GM21360 (cell line): ENCODE measurements around the gene CAP2.

Experiments
- ATAC-seq: cut with Tn5 transposase; IDR thresholded peaks from one replicate; pipeline ENCODE4 v1.9.1; 2021; ENCODE audit warnings: mild to moderate bottlenecking, moderate library complexity; ENCODE audit not compliant: unreplicated experiment

The CAP2 gene, protein sequence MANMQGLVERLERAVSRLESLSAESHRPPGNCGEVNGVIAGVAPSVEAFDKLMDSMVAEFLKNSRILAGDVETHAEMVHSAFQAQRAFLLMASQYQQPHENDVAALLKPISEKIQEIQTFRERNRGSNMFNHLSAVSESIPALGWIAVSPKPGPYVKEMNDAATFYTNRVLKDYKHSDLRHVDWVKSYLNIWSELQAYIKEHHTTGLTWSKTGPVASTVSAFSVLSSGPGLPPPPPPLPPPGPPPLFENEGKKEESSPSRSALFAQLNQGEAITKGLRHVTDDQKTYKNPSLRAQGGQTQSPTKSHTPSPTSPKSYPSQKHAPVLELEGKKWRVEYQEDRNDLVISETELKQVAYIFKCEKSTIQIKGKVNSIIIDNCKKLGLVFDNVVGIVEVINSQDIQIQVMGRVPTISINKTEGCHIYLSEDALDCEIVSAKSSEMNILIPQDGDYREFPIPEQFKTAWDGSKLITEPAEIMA

GRCh38 chr6:17392978-17393891 lies at the start of gene CAP2:
Gene CAP2, plus strand, starts transcription at chr6:17393595. Its CDS starts 27,961 bp downstream, at chr6:17421556.
- ATAC-seq: no peak

DNA sequence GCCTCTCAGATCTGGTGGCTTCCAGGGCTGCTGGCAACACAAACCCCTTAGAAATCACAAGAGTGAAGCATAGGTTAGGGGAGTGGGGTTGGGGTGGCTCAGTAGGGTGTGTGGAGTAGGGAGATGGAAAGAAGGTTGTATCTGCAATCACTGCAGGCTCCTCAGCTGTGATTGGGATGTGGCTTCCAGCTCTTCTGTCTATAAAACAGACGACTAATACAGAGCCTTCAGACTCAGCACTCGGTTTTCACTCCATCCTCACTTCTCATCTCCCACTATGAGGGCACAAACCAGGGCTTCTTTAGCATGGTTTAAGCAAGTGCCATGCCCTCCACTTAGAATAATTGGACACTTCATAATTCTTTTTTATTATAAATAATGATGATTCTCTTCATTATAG lies 46.4 kb upstream of the CAP2 start:
- ATAC-seq: no peak

GRCh38 chr6:17349427-17349826 lies 44.0 kb upstream of the CAP2 start:
- no peak for ATAC-seq

DNA sequence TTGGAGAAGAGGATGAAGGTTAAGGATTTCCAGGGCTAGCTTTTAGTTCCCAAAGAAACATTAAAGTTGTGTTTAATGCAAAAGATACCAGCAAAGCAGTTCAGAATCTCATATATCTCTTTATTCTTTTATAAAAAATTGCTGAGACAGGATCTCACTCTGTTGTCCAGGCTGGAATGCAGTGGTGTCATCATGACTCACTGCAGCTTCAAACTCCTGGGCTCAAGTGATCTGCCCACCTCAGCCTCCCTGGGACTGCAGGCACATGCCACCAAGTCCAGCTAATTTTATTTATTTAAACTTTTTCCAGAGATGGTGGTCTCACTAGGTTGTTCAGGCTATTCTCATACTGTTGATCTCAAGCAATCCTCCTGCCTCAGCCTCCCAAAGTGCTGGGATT lies 41.1 kb upstream of the CAP2 start:
- no peak for ATAC-seq

DNA sequence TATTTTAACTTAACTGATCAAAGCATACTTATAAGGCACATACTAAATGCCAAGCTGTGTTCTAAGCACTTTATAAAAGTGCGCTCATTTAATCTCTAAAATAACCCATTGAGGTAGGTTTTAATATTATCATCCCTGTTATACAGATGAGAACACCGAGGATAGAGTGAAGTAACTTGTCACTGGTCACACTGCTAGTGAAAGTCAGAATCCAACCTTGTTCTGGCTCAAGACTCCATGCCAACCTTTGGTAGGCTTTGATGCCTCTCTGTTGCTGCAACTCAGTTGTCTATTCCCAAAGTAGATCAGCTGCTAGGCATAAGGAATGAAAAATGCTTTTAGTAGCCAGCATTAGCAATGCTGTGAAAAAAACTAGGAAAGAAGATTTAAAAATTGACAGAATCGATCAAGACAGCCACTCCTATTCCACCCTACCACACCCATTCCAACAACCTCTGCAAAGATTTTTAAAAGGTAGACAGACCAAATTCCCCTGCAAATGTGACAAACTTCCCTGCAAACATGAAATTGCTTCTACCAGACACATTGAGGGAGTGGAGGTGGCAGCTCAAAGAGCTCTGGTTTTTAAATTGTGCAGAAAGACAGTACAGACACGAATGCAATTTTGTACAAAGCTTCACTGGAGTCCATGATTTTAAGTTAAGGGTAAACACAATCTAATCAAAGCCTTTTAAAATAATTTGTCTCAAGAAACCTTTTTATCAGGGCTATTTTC lies 39.8 kb upstream of the CAP2 start:
- ATAC-seq: no peak

DNA sequence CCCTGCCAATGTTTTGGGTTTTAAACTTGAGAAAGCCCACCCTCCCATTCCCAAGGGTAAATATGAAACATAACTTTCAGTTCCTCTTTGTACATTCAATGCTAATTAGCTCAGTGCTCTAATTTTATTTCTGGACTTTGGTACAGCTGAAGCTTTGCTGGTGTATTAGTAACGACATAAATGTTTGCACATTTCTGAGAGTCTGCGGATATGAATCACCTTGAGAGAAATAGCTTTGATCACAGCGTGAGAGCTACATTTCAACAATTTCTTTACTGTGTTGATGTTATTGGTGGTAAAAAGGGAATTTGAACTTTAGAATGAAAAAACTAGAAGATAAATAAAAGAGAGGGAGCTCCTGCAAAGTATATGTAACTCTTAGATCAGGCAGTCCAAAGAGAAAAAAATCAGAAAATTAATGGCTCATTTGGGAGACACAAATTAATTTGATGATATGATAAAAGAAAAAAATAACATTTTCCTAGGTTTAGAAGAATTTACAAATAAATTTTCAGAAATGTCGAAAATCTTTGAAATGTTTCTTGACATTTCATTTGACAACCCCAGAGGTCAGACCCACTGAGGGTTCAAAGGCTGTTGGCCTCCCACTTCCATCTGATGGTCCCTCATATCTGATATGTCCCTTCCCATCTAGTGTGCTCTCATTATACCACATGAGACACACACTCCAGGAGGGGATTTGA lies 38.5 kb upstream of the CAP2 start:
- ATAC-seq: no peak

DNA sequence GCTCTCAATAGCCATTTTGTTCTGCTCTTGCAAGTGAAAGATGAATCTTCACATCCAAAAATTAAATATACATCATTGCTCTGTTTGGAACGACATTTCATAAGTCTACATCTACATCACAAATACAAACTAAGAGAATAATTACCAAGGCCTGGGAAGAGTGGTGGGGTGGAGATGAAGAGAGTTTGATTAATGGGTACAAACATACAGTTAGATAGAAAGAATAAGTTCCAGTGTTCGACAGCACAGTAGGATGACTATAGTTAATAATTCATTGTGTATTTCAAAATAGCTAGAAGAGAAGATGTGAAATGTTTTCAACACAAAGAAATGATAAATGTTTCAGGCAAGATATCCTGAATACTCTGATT lies 38.0 kb upstream of the CAP2 start:
- ATAC-seq: no peak

DNA sequence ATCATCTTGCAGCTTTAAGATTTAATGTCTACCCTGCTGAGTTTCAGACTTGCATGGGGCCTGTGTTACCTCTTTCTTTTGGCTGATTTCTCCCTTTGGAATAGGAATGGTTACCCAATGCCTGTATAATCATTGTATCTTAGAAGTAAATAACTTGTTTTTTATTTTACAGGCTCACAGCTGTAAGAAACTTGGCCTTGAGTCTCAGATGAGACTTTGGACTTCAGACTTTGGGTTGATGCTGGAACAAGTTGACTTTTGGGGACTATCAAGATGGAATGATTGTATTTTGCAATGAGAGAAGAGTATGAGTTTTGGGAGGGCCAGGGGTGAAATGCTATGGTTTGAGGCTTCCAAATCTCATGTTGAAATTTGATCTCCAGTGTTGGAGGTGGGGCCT lies 34.9 kb upstream of the CAP2 start:
- no peak for ATAC-seq

DNA sequence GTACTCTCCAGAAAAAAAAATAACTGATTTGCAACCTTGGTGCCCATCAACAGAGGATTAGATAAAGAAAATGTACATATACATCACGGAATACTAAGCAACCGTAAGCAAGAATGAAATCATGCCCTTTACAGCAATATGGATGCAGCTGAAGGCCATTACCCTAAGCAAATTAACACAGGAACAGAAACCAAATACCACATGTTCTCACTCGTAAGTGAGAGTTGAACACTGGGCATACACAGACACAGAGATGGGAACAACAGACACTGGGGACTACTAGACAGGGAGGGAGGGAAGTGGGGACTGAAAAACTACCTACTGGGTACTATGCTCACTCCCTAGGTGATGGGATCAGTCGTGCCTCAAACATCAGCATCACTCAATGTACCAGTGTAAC lies 32.8 kb upstream of the CAP2 start:
- no peak for ATAC-seq

GRCh38 chr6:17361013-17361412 lies 32.4 kb upstream of the CAP2 start:
- no peak for ATAC-seq

- ATAC-seq: no peak
These were observed 27.4 kb upstream of the CAP2 start for GRCh38 chr6:17365961-17366360.

- no peak for ATAC-seq
These were observed 25.5 kb upstream of the CAP2 start for GRCh38 chr6:17367868-17368267.

- no peak for ATAC-seq
These were observed 11.8 kb upstream of the CAP2 start for GRCh38 chr6:17381424-17382147.

- ATAC-seq: no peak
These were observed 7.7 kb upstream of the CAP2 start for GRCh38 chr6:17385660-17386059.

- no peak for ATAC-seq
These were observed 5.0 kb upstream of the CAP2 start for GRCh38 chr6:17388365-17388764.

DNA sequence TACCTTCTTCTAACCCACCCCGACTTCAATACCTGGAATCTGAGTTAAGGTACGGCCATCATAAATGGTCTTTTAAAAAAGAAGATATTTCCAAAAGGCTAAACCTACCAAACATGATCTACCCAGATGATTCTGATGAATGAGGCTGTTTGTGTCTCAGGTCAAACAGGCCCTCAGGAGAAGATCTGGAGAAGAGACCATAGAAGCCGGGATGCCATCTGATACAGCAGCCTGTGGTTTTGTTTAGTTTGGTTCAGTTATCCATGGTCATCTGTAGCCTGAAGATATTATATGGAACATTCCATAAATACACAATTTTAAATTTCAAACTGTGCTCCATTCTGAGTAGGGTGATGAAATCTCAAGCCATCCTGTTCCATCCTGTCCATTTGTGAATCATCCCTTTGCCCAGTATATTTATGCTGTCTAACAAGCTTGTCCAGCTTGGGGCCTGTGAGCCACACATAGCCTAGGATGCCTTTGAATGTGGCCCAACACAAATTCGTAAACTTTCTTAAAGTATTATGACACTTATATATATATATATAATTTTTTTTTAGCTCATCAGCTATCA lies 4.0 kb upstream of the CAP2 start:
- ATAC-seq: no peak

- no peak for ATAC-seq
These were observed 3.1 kb upstream of the CAP2 start for GRCh38 chr6:17390276-17390675.

GRCh38 chr6:17391976-17392375 lies 1.4 kb upstream of the CAP2 start:
- no peak for ATAC-seq

- no peak for ATAC-seq
These were observed 667 bp downstream of the CAP2 start for GRCh38 chr6:17393892-17394631.
